ENCODE measurements around the gene ATOX1.

Gene ATOX1

GRCh38 chr5:151770383-151771258 lies 12.2 kb upstream of the ATOX1 start (continued):
- TF ChIP-seq ZBTB26 (tag by site-specific recombination; optimal IDR thresholded peaks at IDR 0.05) (peak; percentile 89), ZNF302 (tag by site-specific recombination; IDR thresholded peaks at IDR 0.05; ENCODE audit: low read depth) (no peak), ZNF174 (tag by site-specific recombination; IDR thresholded peaks at IDR 0.05) (no peak), BCL11B (tag by site-specific recombination; IDR thresholded peaks at IDR 0.05; ENCODE audit: low read depth) (no peak), ZNF211 (tag by site-specific recombination; IDR thresholded peaks at IDR 0.05; ENCODE audit: low read depth) (no peak), ZFHX2 (tag by site-specific recombination; conservative IDR thresholded peaks at IDR 0.05) (no peak), ZNF521 (tag by site-specific recombination; IDR thresholded peaks at IDR 0.05) (no peak), ZNF274 (IDR thresholded peaks at IDR 0.05; ENCODE audit: low read length) (no peak), ZNF274 (tag by site-specific recombination; IDR thresholded peaks at IDR 0.05; ENCODE audit: borderline replicate concordance) (no peak), KLF10 (tag by site-specific recombination; IDR thresholded peaks at IDR 0.05) (no peak; the same call in 1 of the 2 replicates), ZNF23 (tag by site-specific recombination; IDR thresholded peaks at IDR 0.05; ENCODE audit: borderline replicate concordance) (no peak), ZNF776 (tag by site-specific recombination; IDR thresholded peaks at IDR 0.05; ENCODE audit: borderline replicate concordance) (no peak), ZNF623 (tag by site-specific recombination; IDR thresholded peaks at IDR 0.05) (peak; percentile 23; the same call in 1 of the 2 replicates), ZNF48 (tag by site-specific recombination; IDR thresholded peaks at IDR 0.05) (no peak), ZNF514 (tag by site-specific recombination; IDR thresholded peaks at IDR 0.05) (no peak), ZNF768 (tag by site-specific recombination; IDR thresholded peaks at IDR 0.05) (no peak), ZNF629 (tag by site-specific recombination; IDR thresholded peaks at IDR 0.05) (no peak; the same call in 1 of the 2 replicates), ZNF76 (tag by site-specific recombination; IDR thresholded peaks at IDR 0.05; ENCODE audit: borderline replicate concordance, low read depth) (no peak; the same call in 1 of the 2 replicates), ZNF707 (tag by site-specific recombination; IDR thresholded peaks at IDR 0.05) (no peak), ZNF624 (tag by site-specific recombination; IDR thresholded peaks at IDR 0.05) (no peak), ZNF747 (tag by site-specific recombination; IDR thresholded peaks at IDR 0.05) (no peak), ZNF654 (tag by site-specific recombination; IDR thresholded peaks at IDR 0.05; ENCODE audit: low read depth) (no peak), GLI4 (tag by site-specific recombination; IDR thresholded peaks at IDR 0.05) (0 out of 2 replicates have a peak, but pooled peaks have one; percentile 32), ZNF544 (tag by site-specific recombination; IDR thresholded peaks at IDR 0.05) (no peak), ZNF2 (tag by site-specific recombination; IDR thresholded peaks at IDR 0.05) (0 out of 2 replicates have a peak, but pooled peaks have one; percentile 78), ZNF530 (tag by site-specific recombination; IDR thresholded peaks at IDR 0.05; ENCODE audit: low read depth) (no peak), ZNF555 (tag by site-specific recombination; conservative IDR thresholded peaks at IDR 0.05) (no peak), ZNF433 (tag by site-specific recombination; IDR thresholded peaks at IDR 0.05; ENCODE audit: low read depth) (no peak), ZNF571 (tag by site-specific recombination; IDR thresholded peaks at IDR 0.05) (no peak)
- TF ChIP-seq, protein P1, sequence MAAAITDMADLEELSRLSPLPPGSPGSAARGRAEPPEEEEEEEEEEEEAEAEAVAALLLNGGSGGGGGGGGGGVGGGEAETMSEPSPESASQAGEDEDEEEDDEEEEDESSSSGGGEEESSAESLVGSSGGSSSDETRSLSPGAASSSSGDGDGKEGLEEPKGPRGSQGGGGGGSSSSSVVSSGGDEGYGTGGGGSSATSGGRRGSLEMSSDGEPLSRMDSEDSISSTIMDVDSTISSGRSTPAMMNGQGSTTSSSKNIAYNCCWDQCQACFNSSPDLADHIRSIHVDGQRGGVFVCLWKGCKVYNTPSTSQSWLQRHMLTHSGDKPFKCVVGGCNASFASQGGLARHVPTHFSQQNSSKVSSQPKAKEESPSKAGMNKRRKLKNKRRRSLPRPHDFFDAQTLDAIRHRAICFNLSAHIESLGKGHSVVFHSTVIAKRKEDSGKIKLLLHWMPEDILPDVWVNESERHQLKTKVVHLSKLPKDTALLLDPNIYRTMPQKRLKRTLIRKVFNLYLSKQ (tag by site-specific recombination; IDR thresholded peaks at IDR 0.05; ENCODE audit: borderline replicate concordance): no peak
- TF ChIP-seq, protein P2, sequence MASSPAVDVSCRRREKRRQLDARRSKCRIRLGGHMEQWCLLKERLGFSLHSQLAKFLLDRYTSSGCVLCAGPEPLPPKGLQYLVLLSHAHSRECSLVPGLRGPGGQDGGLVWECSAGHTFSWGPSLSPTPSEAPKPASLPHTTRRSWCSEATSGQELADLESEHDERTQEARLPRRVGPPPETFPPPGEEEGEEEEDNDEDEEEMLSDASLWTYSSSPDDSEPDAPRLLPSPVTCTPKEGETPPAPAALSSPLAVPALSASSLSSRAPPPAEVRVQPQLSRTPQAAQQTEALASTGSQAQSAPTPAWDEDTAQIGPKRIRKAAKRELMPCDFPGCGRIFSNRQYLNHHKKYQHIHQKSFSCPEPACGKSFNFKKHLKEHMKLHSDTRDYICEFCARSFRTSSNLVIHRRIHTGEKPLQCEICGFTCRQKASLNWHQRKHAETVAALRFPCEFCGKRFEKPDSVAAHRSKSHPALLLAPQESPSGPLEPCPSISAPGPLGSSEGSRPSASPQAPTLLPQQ (tag by site-specific recombination; IDR thresholded peaks at IDR 0.05): peak; percentile 11
- TF ChIP-seq, protein P3, sequence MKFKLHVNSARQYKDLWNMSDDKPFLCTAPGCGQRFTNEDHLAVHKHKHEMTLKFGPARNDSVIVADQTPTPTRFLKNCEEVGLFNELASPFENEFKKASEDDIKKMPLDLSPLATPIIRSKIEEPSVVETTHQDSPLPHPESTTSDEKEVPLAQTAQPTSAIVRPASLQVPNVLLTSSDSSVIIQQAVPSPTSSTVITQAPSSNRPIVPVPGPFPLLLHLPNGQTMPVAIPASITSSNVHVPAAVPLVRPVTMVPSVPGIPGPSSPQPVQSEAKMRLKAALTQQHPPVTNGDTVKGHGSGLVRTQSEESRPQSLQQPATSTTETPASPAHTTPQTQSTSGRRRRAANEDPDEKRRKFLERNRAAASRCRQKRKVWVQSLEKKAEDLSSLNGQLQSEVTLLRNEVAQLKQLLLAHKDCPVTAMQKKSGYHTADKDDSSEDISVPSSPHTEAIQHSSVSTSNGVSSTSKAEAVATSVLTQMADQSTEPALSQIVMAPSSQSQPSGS (tag by site-specific recombination; IDR thresholded peaks at IDR 0.05; ENCODE audit: low read depth): no peak
- TF ChIP-seq, protein P4, sequence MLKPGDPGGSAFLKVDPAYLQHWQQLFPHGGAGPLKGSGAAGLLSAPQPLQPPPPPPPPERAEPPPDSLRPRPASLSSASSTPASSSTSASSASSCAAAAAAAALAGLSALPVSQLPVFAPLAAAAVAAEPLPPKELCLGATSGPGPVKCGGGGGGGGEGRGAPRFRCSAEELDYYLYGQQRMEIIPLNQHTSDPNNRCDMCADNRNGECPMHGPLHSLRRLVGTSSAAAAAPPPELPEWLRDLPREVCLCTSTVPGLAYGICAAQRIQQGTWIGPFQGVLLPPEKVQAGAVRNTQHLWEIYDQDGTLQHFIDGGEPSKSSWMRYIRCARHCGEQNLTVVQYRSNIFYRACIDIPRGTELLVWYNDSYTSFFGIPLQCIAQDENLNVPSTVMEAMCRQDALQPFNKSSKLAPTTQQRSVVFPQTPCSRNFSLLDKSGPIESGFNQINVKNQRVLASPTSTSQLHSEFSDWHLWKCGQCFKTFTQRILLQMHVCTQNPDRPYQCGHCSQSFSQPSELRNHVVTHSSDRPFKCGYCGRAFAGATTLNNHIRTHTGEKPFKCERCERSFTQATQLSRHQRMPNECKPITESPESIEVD (tag by site-specific recombination; IDR thresholded peaks at IDR 0.05): no peak
